GM12864 (cell line): Measurements from ENCODE around the gene GZMH.

Experiments
- DNase-seq: peaks from one replicate; pipeline ENCODE4 v3.0.0-alpha.2; 2011; ENCODE audit warnings: low read depth
- H3K4me3 ChIP-seq: 2 replicates; pipeline ENCODE4 v1.5.1; 2011; ENCODE audit warnings: mild to moderate bottlenecking, low read depth, low read length, control low read depth
- TF ChIP-seq, protein P1 (sequence below): IDR thresholded peaks from 2 replicates; pipeline ENCODE4 v1.5.1; 2011; ENCODE audit warnings: low read depth, mild to moderate bottlenecking, moderate library complexity, low read length, control low read depth, inconsistent platforms; ENCODE audit errors: missing control alignments

GZMH gene

DNA sequence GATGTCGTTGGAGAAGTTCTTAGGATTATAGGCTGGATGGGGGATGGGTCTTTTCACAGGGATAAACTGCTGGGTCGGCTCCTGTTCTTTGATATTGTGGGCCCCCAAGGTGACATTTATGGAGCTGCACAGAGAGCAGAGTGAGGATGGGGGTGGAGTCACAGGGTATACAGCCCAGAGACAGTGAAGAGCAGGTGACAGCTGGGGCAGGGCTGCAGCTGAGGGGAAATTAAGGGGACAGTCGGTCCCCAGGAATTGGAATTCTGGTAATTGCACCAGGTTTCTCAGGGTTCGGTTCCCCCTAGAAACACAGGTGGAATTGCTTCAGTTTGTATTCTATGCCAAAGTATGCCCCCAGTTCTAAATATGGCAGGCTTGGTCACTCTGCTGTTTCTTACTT, 22.9 kb upstream of the GZMH start:
- no peak overlapping the region for H3K4me3 ChIP-seq
- TF ChIP-seq, protein P1, sequence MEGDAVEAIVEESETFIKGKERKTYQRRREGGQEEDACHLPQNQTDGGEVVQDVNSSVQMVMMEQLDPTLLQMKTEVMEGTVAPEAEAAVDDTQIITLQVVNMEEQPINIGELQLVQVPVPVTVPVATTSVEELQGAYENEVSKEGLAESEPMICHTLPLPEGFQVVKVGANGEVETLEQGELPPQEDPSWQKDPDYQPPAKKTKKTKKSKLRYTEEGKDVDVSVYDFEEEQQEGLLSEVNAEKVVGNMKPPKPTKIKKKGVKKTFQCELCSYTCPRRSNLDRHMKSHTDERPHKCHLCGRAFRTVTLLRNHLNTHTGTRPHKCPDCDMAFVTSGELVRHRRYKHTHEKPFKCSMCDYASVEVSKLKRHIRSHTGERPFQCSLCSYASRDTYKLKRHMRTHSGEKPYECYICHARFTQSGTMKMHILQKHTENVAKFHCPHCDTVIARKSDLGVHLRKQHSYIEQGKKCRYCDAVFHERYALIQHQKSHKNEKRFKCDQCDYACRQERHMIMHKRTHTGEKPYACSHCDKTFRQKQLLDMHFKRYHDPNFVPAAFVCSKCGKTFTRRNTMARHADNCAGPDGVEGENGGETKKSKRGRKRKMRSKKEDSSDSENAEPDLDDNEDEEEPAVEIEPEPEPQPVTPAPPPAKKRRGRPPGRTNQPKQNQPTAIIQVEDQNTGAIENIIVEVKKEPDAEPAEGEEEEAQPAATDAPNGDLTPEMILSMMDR: no peak

DNA sequence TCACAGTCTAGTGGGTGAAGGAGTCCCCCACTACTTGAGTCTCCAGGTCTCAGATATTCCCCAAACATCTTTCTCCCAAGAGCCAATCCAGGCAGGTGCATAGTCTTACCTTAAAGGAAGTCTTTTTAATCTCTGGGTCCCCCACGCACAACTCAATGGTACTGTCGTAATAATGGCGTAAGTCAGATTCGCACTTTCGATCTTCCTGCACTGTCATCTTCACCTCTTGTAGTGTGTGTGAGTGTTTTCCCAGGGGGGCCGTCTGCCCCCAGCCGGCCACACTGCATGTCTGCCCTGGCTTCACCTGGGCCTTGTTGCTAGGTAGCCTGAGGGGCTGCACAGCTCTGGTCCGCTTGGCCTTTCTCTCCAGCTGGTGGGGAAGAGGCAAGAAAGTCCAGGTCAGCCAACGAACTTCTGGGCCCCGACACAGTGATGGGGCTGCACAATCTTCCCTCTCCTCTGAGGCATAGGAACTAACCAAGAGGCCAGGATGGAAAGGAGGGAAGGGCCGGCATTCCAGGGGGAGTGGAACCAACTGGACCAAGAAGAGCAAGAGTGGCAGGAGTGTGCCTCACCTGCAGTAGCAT, 22.4 kb upstream of the GZMH start:
- DNase-seq: no peak
- TF ChIP-seq, protein P1: no peak
- H3K4me3 ChIP-seq: no peak overlapping the region

More for the DNA sequence above, 22.9 kb upstream of the GZMH start:
- DNase-seq: no peak

GRCh38 chr14:24630872-24631477, 21.5 kb upstream of the GZMH start:
- TF ChIP-seq, protein P1: no peak
- DNase-seq: no peak
- H3K4me3 ChIP-seq: no peak overlapping the region

DNA sequence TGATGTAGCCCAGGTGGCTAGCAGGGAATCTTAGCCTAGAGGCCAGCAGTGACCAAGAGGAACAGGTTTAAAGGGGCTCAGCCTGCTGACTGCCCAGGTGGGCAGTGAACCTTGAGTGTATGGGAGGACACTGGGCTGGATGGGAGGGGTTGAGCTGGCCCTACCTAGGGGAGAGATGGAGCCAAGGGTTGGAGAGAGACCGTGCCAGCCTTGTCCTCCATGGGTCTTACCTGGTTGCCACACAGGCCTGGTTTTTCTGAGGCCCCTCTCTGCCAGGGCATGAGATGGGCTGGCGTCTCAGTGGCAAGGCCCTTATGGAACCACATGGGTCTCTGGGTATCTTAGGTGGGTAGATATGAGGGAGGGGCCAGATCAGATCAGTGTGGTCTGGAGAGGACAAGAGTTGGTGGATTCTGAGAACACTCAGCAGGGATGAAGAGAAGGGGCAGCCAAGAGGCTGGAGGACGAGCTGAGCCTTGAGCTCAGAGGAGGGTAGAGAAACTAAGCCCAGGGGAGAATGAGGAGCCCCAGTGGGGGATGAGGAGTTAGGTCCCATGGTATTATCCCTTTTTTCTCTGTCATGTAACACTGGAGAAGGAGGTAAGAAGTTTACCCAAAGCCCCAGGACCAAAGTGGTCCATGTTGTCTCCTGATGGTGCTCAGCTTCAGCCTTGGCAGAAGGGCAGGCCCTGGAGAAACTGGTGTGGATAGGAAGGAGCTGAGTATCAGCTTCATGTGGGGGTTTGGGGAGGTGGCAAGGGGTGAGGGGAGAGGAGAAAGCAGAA, 20.8 kb upstream of the GZMH start:
- TF ChIP-seq, protein P1: no peak
- H3K4me3 ChIP-seq: no peak overlapping the region
- DNase-seq: no peak

- no peak overlapping the region for H3K4me3 ChIP-seq
- TF ChIP-seq, protein P1: no peak
- DNase-seq: no peak
Measured at GRCh38 chr14:24629521-24629920, 20.0 kb upstream of the GZMH start.

DNA sequence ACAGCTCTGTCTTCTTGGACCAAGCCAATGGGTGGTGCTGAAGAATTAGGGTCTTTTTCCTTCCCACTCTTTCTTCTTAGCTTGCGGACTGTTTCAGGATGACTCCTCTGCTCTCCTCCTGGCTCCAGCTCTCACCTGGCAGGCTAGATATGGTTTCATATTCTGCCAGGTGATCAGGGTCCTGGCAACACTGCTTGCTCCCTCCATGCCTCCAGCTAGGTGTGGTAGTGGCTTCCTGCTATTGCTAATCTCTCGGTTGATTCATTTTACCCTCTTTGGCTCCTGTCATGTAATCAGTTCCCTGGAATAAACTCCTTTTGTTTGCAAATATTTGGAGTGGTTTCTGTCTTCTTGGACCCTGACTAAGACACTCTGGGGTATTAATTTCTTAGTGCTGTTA, 4.3 kb upstream of the GZMH start:
- TF ChIP-seq, protein P1: no peak
- no peak overlapping the region for H3K4me3 ChIP-seq
- DNase-seq: no peak

DNA sequence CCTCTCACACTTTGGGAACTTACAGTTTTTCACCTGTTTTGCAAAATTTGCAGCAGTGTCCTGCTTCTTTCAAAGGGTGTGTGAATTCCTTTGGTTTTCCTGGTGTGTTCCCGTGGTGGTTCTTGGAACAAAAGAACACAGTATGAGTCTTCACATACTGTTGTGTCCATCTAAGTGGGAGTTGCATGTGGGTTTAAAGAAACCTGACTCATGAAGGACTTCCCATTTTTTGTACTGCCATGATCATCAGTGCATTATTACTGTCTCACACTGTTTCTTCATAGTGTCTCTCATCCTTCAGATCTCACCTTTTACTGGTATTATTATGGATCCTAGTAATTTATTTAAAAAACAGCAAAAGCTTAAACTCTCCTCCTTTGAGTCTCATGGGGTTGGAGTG, 3.8 kb upstream of the GZMH start:
- no peak overlapping the region for H3K4me3 ChIP-seq
- TF ChIP-seq, protein P1: no peak
- DNase-seq: no peak
